ENCODE measurements around the gene TRIO.

TRIO gene

GRCh38 chr5:14337593-14337992, 194.5 kb downstream of the TRIO start:
- DNase-seq, result no peak

- no peak for DNase-seq
These were observed 196.3 kb downstream of the TRIO start for GRCh38 chr5:14339468-14339867.

GRCh38 chr5:14341571-14342230, 198.6 kb downstream of the TRIO start:
- no peak for DNase-seq

- DNase-seq, result no peak
These were observed 199.2 kb downstream of the TRIO start for GRCh38 chr5:14342306-14342705.

GRCh38 chr5:14343376-14343775, 200.2 kb downstream of the TRIO start:
- DNase-seq, result no peak

- no peak for DNase-seq
These were observed 204.4 kb downstream of the TRIO start for GRCh38 chr5:14347522-14347921.

GRCh38 chr5:14348142-14348541, 205.0 kb downstream of the TRIO start:
- no peak for DNase-seq

- DNase-seq, result no peak
These were observed 205.9 kb downstream of the TRIO start for GRCh38 chr5:14349029-14349428.

GRCh38 chr5:14351086-14351661, 208.0 kb downstream of the TRIO start:
- no peak for DNase-seq

- peak; percentile 51 for DNase-seq
These were observed 208.9 kb downstream of the TRIO start for GRCh38 chr5:14351845-14352712.

GRCh38 chr5:14353726-14354474, 210.8 kb downstream of the TRIO start:
- DNase-seq, result no peak

- DNase-seq, result no peak
These were observed 212.2 kb downstream of the TRIO start for GRCh38 chr5:14355391-14355790.

- no peak for DNase-seq
These were observed 213.2 kb downstream of the TRIO start for GRCh38 chr5:14356305-14356704.

GRCh38 chr5:14357441-14357840, 214.3 kb downstream of the TRIO start:
- no peak for DNase-seq

GRCh38 chr5:14357851-14358250, 214.7 kb downstream of the TRIO start:
- no peak for DNase-seq

GRCh38 chr5:14358536-14358935, 215.4 kb downstream of the TRIO start:
- DNase-seq, result no peak

- DNase-seq, result no peak
These were observed 216.2 kb downstream of the TRIO start for GRCh38 chr5:14359069-14360043.

- DNase-seq, result no peak
These were observed 219.3 kb downstream of the TRIO start for GRCh38 chr5:14362491-14362890.

- DNase-seq, result no peak
These were observed 221.0 kb downstream of the TRIO start for GRCh38 chr5:14364096-14364495.

- no peak for DNase-seq
These were observed 221.7 kb downstream of the TRIO start for GRCh38 chr5:14364576-14365472.

All from DMS 273 treated with DMSO at 0.1 percent for 48 hours (cell line).